ENCODE results near the gene LCP1.

The LCP1 gene

GRCh38 chr13:46145135-46145534, 36.8 kb downstream of the LCP1 start:
- DNase-seq (ENCODE audit: extremely low read depth, low read depth), result no peak

GRCh38 chr13:46143184-46143701, 38.7 kb downstream of the LCP1 start:
- DNase-seq (ENCODE audit: extremely low read depth, low read depth), result no peak
- TF ChIP-seq, protein P1, sequence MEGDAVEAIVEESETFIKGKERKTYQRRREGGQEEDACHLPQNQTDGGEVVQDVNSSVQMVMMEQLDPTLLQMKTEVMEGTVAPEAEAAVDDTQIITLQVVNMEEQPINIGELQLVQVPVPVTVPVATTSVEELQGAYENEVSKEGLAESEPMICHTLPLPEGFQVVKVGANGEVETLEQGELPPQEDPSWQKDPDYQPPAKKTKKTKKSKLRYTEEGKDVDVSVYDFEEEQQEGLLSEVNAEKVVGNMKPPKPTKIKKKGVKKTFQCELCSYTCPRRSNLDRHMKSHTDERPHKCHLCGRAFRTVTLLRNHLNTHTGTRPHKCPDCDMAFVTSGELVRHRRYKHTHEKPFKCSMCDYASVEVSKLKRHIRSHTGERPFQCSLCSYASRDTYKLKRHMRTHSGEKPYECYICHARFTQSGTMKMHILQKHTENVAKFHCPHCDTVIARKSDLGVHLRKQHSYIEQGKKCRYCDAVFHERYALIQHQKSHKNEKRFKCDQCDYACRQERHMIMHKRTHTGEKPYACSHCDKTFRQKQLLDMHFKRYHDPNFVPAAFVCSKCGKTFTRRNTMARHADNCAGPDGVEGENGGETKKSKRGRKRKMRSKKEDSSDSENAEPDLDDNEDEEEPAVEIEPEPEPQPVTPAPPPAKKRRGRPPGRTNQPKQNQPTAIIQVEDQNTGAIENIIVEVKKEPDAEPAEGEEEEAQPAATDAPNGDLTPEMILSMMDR (IDR thresholded peaks at IDR 0.05; ENCODE audit: low read depth, low read length), result no peak

More at GRCh38 chr13:46145135-46145534, 36.8 kb downstream of the LCP1 start:
- TF ChIP-seq, protein P1 (IDR thresholded peaks at IDR 0.05; ENCODE audit: low read depth, low read length), result no peak

DNA sequence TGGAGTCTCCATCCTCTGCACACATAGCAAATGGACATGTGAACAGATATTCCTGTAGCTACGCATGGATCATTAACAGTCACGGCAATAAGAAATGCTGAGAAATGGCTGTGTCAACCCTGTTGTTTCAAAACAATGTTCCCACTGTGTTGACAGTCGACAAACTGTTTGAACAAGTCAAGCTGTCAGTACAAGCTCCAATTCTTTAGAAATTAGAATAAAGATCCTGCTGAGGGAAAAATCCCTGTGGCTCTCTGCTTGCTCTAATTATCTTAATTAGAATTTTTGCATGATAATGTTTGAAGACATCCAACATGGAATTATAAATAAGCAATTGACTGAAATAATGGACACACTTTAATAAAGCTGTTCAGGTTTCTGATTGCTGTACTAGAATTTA, 39.2 kb downstream of the LCP1 start:
- DNase-seq (ENCODE audit: extremely low read depth, low read depth), result no peak
- TF ChIP-seq, protein P1 (IDR thresholded peaks at IDR 0.05; ENCODE audit: low read depth, low read length), result no peak

DNA sequence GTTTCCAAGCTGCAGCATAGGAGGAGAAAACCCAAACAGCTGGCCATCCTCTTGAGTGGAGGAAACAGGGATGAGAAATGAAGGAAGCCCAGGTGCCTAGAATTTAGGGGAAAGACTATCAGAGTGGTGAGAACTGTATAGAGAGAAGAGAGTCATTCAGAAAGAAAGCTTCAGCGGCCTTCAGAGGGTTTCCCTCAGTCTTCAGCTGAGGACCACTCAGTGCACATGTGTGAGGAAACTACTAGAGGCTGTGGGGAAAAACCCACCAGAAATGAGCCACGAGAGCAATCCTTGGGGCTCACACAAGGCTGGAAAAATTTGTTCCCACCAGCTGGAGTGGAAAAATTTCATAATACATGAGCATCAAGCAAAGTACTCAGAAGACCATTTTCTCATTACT, 41.9 kb downstream of the LCP1 start:
- TF ChIP-seq, protein P1 (IDR thresholded peaks at IDR 0.05; ENCODE audit: low read depth, low read length), result no peak
- no peak for DNase-seq (ENCODE audit: extremely low read depth, low read depth)

- DNase-seq (ENCODE audit: extremely low read depth, low read depth), result no peak
- TF ChIP-seq, protein P1 (IDR thresholded peaks at IDR 0.05; ENCODE audit: low read depth, low read length), result no peak
Observed at GRCh38 chr13:46137627-46138317, 44.2 kb downstream of the LCP1 start.

DNA sequence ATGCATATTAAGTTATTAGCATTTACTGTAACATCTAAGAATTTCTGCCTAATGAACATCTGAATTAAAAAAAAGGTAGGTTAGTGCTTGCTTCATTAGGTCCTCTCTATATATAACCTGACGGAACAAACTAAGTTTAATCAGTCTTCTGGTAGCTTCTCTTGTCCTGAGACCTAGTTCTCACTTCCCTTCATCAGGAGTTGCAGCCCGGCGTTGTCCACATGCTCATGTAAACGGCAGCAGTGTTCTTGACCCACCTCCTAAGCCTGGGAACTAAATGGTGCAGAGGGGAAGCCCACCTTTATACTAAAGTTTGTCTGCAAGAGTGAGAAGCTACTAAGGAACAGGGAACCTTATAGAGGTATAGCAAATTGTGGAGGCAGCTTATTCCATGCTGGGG, 45.3 kb downstream of the LCP1 start:
- TF ChIP-seq, protein P1 (IDR thresholded peaks at IDR 0.05; ENCODE audit: low read depth, low read length), result no peak
- no peak for DNase-seq (ENCODE audit: extremely low read depth, low read depth)

DNA sequence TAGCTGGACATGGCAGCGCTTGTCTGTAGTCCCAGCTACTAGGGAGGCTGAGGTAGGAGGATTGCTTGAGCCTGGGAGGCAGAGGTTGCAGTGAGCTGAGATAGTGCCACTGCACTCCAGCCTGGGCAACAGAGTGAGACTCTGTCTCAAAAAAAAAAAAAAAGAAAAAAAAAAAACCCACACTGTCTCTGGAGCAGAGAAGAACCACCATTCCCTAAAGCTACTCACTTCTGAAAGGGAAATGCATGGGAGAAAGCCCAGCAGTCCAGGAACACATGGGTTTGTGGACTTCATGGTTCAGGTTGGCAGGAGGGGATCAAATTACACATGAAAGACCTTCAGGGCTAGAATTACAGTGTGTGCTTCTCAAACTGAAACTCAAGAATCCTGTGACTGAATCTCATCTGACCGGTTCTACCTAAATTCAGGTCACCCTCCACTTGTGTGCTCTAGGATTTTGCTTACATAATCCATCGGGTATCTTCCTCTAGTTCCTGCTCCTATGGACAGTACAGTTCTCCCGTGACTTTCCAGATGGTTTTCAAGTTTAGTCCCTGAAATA, 46.9 kb downstream of the LCP1 start:
- TF ChIP-seq, protein P1 (IDR thresholded peaks at IDR 0.05; ENCODE audit: low read depth, low read length), result no peak
- no peak for DNase-seq (ENCODE audit: extremely low read depth, low read depth)

All from AG09319 (cell line).